Activated CD8-positive, alpha-beta memory T cell treated with anti-CD3 and anti-CD28 coated beads, Interleukin-2, amount 50 U/mL, for 4 hours (primary cell): ENCODE measurements around the gene SLC7A1.

Experiments
- DNase-seq: peaks from one replicate; pipeline ENCODE4 v3.0.0-alpha.2; 2020

The SLC7A1 gene

GRCh38 chr13:29507356-29507755 lies 88.1 kb downstream of the SLC7A1 start:
- DNase-seq: no peak

- no peak for DNase-seq
Measured at GRCh38 chr13:29505950-29506349, 89.5 kb downstream of the SLC7A1 start.

GRCh38 chr13:29505511-29505910 lies 90.0 kb downstream of the SLC7A1 start:
- no peak for DNase-seq

GRCh38 chr13:29504691-29505090 lies 90.8 kb downstream of the SLC7A1 start:
- DNase-seq: no peak

- no peak for DNase-seq
Measured at GRCh38 chr13:29503041-29503837, 92.2 kb downstream of the SLC7A1 start.

GRCh38 chr13:29502391-29503008 lies 93.0 kb downstream of the SLC7A1 start:
- DNase-seq: no peak

GRCh38 chr13:29501674-29502073 lies 93.8 kb downstream of the SLC7A1 start:
- no peak for DNase-seq

GRCh38 chr13:29500386-29500785 lies 95.1 kb downstream of the SLC7A1 start:
- no peak for DNase-seq

- DNase-seq: no peak
Measured at GRCh38 chr13:29499506-29500165, 95.9 kb downstream of the SLC7A1 start.

GRCh38 chr13:29498426-29499040 lies 97.0 kb downstream of the SLC7A1 start:
- no peak for DNase-seq

GRCh38 chr13:29497137-29497654 lies 98.3 kb downstream of the SLC7A1 start:
- DNase-seq: no peak

- DNase-seq: no peak
Measured at GRCh38 chr13:29496241-29496712, 99.2 kb downstream of the SLC7A1 start.

- DNase-seq: no peak
Measured at GRCh38 chr13:29494520-29494919, 101.0 kb downstream of the SLC7A1 start.

GRCh38 chr13:29493796-29494195 lies 101.7 kb downstream of the SLC7A1 start:
- no peak for DNase-seq

- no peak for DNase-seq
Measured at GRCh38 chr13:29491248-29491647, 104.2 kb downstream of the SLC7A1 start.

- DNase-seq: no peak
Measured at GRCh38 chr13:29490561-29490885, 105.0 kb downstream of the SLC7A1 start.

- DNase-seq: no peak
Measured at GRCh38 chr13:29489650-29490560, 105.6 kb downstream of the SLC7A1 start.

GRCh38 chr13:29487466-29488454 lies 107.7 kb downstream of the SLC7A1 start:
- DNase-seq: no peak

GRCh38 chr13:29486551-29486950 lies 108.9 kb downstream of the SLC7A1 start:
- DNase-seq: no peak

- DNase-seq: no peak
Measured at GRCh38 chr13:29484796-29485195, 110.7 kb downstream of the SLC7A1 start.

- DNase-seq: no peak
Measured at GRCh38 chr13:29484236-29484635, 111.3 kb downstream of the SLC7A1 start.
